Activated T-helper 2 cell treated with anti-CD3 and anti-CD28 coated beads, Interferon-gamma antibody, Interleukin-2, Interleukin-4, amounts not matched to agents 10 μg/mL and 5 μg/mL and 100 μg/mL, durations not matched to agents 14 hours and 24 hours and 36 hours (primary cell): Measurements from ENCODE around the gene CDK14. TPM values are rescaled to one million over a fixed set of nuclear protein-coding genes. Genes with fewer than 3 reads are reported as not detected.
"Not testable (repeated sequence)": the region's sequence is repeated elsewhere in the genome, so short reads cannot be mapped to it uniquely, and the experiment has no call there.

Source experiments
- DNase-seq: peaks from one replicate; pipeline ENCODE4 v3.0.0; 2021; ENCODE audit warnings: low spot score
- H3K27ac Mint-ChIP-seq: one replicate; pipeline ENCODE4 v1.8.0; 2021; ENCODE audit warnings: mixed read lengths
- H3K27me3 Mint-ChIP-seq: one replicate; pipeline ENCODE4 v1.8.0; 2021; ENCODE audit warnings: low read depth, mixed read lengths
- H3K36me3 Mint-ChIP-seq: one replicate; pipeline ENCODE4 v1.8.0; 2021; ENCODE audit warnings: low read depth, mixed read lengths
- H3K4me1 Mint-ChIP-seq: one replicate; pipeline ENCODE4 v1.8.0; 2021; ENCODE audit warnings: low read depth, mixed read lengths
- H3K4me3 Mint-ChIP-seq: one replicate; pipeline ENCODE4 v1.8.0; 2021; ENCODE audit warnings: low read depth, mild to moderate bottlenecking, moderate library complexity, mixed read lengths
- H3K9me3 Mint-ChIP-seq: one replicate; pipeline ENCODE4 v1.8.0; 2021; ENCODE audit warnings: mixed read lengths
- intact Hi-C: fragments of 100-400 bp; cut with micrococcal nuclease; formaldehyde crosslinking; loops from one replicate; pipeline ENCODE4 v1.15.1; 2023
- total RNA-seq: library from RNA; stranded (reverse); gene quantifications from 2 replicates; pipeline ENCODE4 v1.2.3, GENCODE V29; 2022

The CDK14 gene
- total RNA-seq, 1 donor from 2014 or later: 2.2 TPM

- DNase-seq: no peak
- Mint-ChIP-seq H3K27me3 (peaks cover 2% of the 10 kb centered on the region), H3K4me1 (peaks cover 2% of the 10 kb centered on the region), H3K36me3 (no peaks in the 10 kb centered on the region), H3K4me3 (no peak overlapping the region), H3K9me3 (no peaks in the 10 kb centered on the region), H3K27ac (no peak overlapping the region)
- intact Hi-C loops: no loop called here
Observed at GRCh38 chr7:90624225-90624911, 28.2 kb downstream of the CDK14 start.

- no peak overlapping the region for H3K4me3 Mint-ChIP-seq
- H3K36me3 Mint-ChIP-seq: no peaks in the 10 kb centered on the region
- intact Hi-C loops: loop anchor here (5.0 kb wide), 1 partner anchor 68 kb away; no protein-coding TSS in a partner anchor
- no peak overlapping the region for H3K27ac Mint-ChIP-seq
- H3K4me1 Mint-ChIP-seq: peaks cover 2% of the 10 kb centered on the region
- peaks cover 2% of the 10 kb centered on the region for H3K27me3 Mint-ChIP-seq
- no peak for DNase-seq
- no peaks in the 10 kb centered on the region for H3K9me3 Mint-ChIP-seq
Observed at GRCh38 chr7:90625051-90625450, 28.9 kb downstream of the CDK14 start.

GRCh38 chr7:90625562-90625961, 29.4 kb downstream of the CDK14 start:
- H3K27ac Mint-ChIP-seq: no peak overlapping the region
- H3K9me3 Mint-ChIP-seq: no peaks in the 10 kb centered on the region
- H3K4me1 Mint-ChIP-seq: peaks cover 2% of the 10 kb centered on the region
- H3K36me3 Mint-ChIP-seq: no peaks in the 10 kb centered on the region
- peaks cover 2% of the 10 kb centered on the region for H3K27me3 Mint-ChIP-seq
- intact Hi-C loops: loop anchor here (5.0 kb wide), 1 partner anchor 68 kb away; no protein-coding TSS in a partner anchor
- no peak overlapping the region for H3K4me3 Mint-ChIP-seq
- DNase-seq: no peak

- no peak overlapping the region for H3K27ac Mint-ChIP-seq
- H3K4me1 Mint-ChIP-seq: peaks cover 2% of the 10 kb centered on the region
- H3K4me3 Mint-ChIP-seq: no peak overlapping the region
- no peak for DNase-seq
- H3K27me3 Mint-ChIP-seq: peaks cover 2% of the 10 kb centered on the region
- no peaks in the 10 kb centered on the region for H3K9me3 Mint-ChIP-seq
- H3K36me3 Mint-ChIP-seq: no peaks in the 10 kb centered on the region
- intact Hi-C loops: loop anchor here (5.0 kb wide), 1 partner anchor 69 kb away; no protein-coding TSS in a partner anchor
Observed at GRCh38 chr7:90626013-90626412, 29.9 kb downstream of the CDK14 start.

GRCh38 chr7:90629297-90629918, 33.3 kb downstream of the CDK14 start:
- Mint-ChIP-seq H3K9me3 (no peaks in the 10 kb centered on the region), H3K36me3 (no peaks in the 10 kb centered on the region), H3K4me1 (no peaks in the 10 kb centered on the region), H3K27ac (no peak overlapping the region), H3K4me3 (no peak overlapping the region), H3K27me3 (no peaks in the 10 kb centered on the region)
- no peak for DNase-seq
- intact Hi-C loops: loop anchor here (1.0 to 5.0 kb wide), 2 partner anchors 72 to 174 kb away; no protein-coding TSS in a partner anchor

- H3K36me3 Mint-ChIP-seq: no peaks in the 10 kb centered on the region
- H3K27ac Mint-ChIP-seq: no peak overlapping the region
- intact Hi-C loops: no loop called here
- H3K4me1 Mint-ChIP-seq: no peaks in the 10 kb centered on the region
- H3K9me3 Mint-ChIP-seq: no peaks in the 10 kb centered on the region
- H3K4me3 Mint-ChIP-seq: no peak overlapping the region
- no peak for DNase-seq
- H3K27me3 Mint-ChIP-seq: no peaks in the 10 kb centered on the region
Observed at GRCh38 chr7:90631502-90631901, 35.4 kb downstream of the CDK14 start.

- H3K4me3 Mint-ChIP-seq, intact Hi-C loops, H3K4me1 Mint-ChIP-seq, H3K9me3 Mint-ChIP-seq, H3K27ac Mint-ChIP-seq, DNase-seq, H3K36me3 Mint-ChIP-seq, H3K27me3 Mint-ChIP-seq: not testable (repeated sequence)
Observed at GRCh38 chr7:90639683-90640082, 43.6 kb downstream of the CDK14 start.

GRCh38 chr7:90642978-90643377, 46.9 kb downstream of the CDK14 start:
- Mint-ChIP-seq H3K27me3 (no peaks in the 10 kb centered on the region), H3K4me3 (no peak overlapping the region), H3K36me3 (no peaks in the 10 kb centered on the region), H3K4me1 (no peaks in the 10 kb centered on the region), H3K9me3 (no peaks in the 10 kb centered on the region), H3K27ac (no peak overlapping the region)
- no peak for DNase-seq
- intact Hi-C loops: no loop called here

GRCh38 chr7:90645784-90646183, 49.7 kb downstream of the CDK14 start:
- intact Hi-C loops: no loop called here
- Mint-ChIP-seq H3K27me3 (no peaks in the 10 kb centered on the region), H3K36me3 (no peaks in the 10 kb centered on the region), H3K27ac (no peak overlapping the region), H3K9me3 (no peaks in the 10 kb centered on the region), H3K4me3 (no peak overlapping the region), H3K4me1 (no peaks in the 10 kb centered on the region)
- no peak for DNase-seq

GRCh38 chr7:90648107-90648506, 52.0 kb downstream of the CDK14 start:
- no peaks in the 10 kb centered on the region for H3K36me3 Mint-ChIP-seq
- H3K4me1 Mint-ChIP-seq: no peaks in the 10 kb centered on the region
- no peak overlapping the region for H3K4me3 Mint-ChIP-seq
- no peaks in the 10 kb centered on the region for H3K9me3 Mint-ChIP-seq
- intact Hi-C loops: no loop called here
- DNase-seq: no peak
- no peaks in the 10 kb centered on the region for H3K27me3 Mint-ChIP-seq
- H3K27ac Mint-ChIP-seq: no peak overlapping the region

- H3K27ac Mint-ChIP-seq: no peak overlapping the region
Observed at GRCh38 chr7:90648834-90649233, 52.7 kb downstream of the CDK14 start.

GRCh38 chr7:90654718-90655427, 58.8 kb downstream of the CDK14 start:
- DNase-seq: no peak
- no peak overlapping the region for H3K27ac Mint-ChIP-seq
- H3K27me3 Mint-ChIP-seq: no peaks in the 10 kb centered on the region
- H3K36me3 Mint-ChIP-seq: no peaks in the 10 kb centered on the region
- H3K4me1 Mint-ChIP-seq: no peaks in the 10 kb centered on the region
- no peak overlapping the region for H3K4me3 Mint-ChIP-seq
- H3K9me3 Mint-ChIP-seq: no peaks in the 10 kb centered on the region
- intact Hi-C loops: no loop called here

More at GRCh38 chr7:90648834-90649233, 52.7 kb downstream of the CDK14 start:
- H3K4me3 Mint-ChIP-seq: no peak overlapping the region
- no peaks in the 10 kb centered on the region for H3K36me3 Mint-ChIP-seq
- H3K27me3 Mint-ChIP-seq: no peaks in the 10 kb centered on the region
- intact Hi-C loops: no loop called here
- no peak for DNase-seq
- H3K9me3 Mint-ChIP-seq: no peaks in the 10 kb centered on the region
- no peaks in the 10 kb centered on the region for H3K4me1 Mint-ChIP-seq

- intact Hi-C loops: no loop called here
- Mint-ChIP-seq H3K36me3 (no peaks in the 10 kb centered on the region), H3K9me3 (no peaks in the 10 kb centered on the region), H3K27me3 (no peaks in the 10 kb centered on the region), H3K27ac (no peak overlapping the region), H3K4me3 (no peak overlapping the region), H3K4me1 (no peaks in the 10 kb centered on the region)
- DNase-seq: no peak
Observed at GRCh38 chr7:90655566-90655965, 59.4 kb downstream of the CDK14 start.
